Spinal cord (tissue), 10 donors: Measurements from ENCODE around the gene HNF4A. TPM values are rescaled to one million over a fixed set of nuclear protein-coding genes. Genes with fewer than 3 reads are reported as not detected.

ENCODE experiments used
- DNase-seq, 6 donors: peaks; one replicate each; pipeline versions ENCODE4 v3.0.0 to v3.0.0-alpha.2; 2013 to 2015; ENCODE audit warnings: low spot score in 6 of 6, low read depth in 4 of 6
- H3K27ac ChIP-seq: one replicate; pipeline ENCODE4 v1.5.1; 2013; ENCODE audit warnings: low read depth, low read length, control low read depth
- H3K27me3 ChIP-seq: one replicate; pipeline ENCODE4 v1.6.1; 2013; ENCODE audit warnings: low read length; ENCODE audit not compliant: control insufficient read depth, insufficient read depth
- H3K36me3 ChIP-seq: one replicate; pipeline ENCODE4 v1.6.1; 2013; ENCODE audit warnings: low read length; ENCODE audit not compliant: control insufficient read depth, insufficient read depth
- H3K4me1 ChIP-seq: one replicate; pipeline ENCODE4 v1.6.1; 2013; ENCODE audit warnings: low read length; ENCODE audit not compliant: control insufficient read depth, insufficient read depth
- H3K4me3 ChIP-seq: one replicate; pipeline ENCODE4 v1.5.1; 2013; ENCODE audit warnings: low read depth, low read length, control low read depth
- H3K9me3 ChIP-seq: one replicate; pipeline ENCODE4 v1.6.1; 2013; ENCODE audit warnings: low read length; ENCODE audit not compliant: control insufficient read depth, insufficient read depth
- WGBS: methylation state at CpG from one replicate; pipeline ENCODE4 v1.1.5; 2013; ENCODE audit warnings: missing lambda C conversion rate; ENCODE audit not compliant: insufficient coverage; 5-methylcytosine and 5-hydroxymethylcytosine counted together
- polyA plus RNA-seq, 2 donors: library from polyadenylated mRNA; unstranded; fragments of 120-200 nt; gene quantifications; one replicate each; pipeline ENCODE4 v1.2.1, GENCODE V29; 2013; ENCODE audit not compliant: insufficient read length in 2 of 2
- total RNA-seq, 2 donors: library from RNA; depleted of rRNA in 1 of 2; stranded (reverse); fragments of 120-200 nt in 1 of 2; fragments of >200 nt in 1 of 2; gene quantifications; one replicate each; pipeline versions ENCODE4 v1.2.3 to v1.2.4, GENCODE V29; 2013 to 2014
- donor health status: healthy.

HNF4A gene
- total and polyA plus RNA-seq, 4 donors: 0.21 to 0.29 (median 0.22) TPM; not detected in 1

GRCh38 chr20:44450281-44450889 lies 94.9 kb downstream of the HNF4A start:
- H3K9me3 ChIP-seq: no peaks in the 10 kb centered on the region
- H3K27ac ChIP-seq: no peak overlapping the region
- no peaks in the 10 kb centered on the region for H3K4me1 ChIP-seq
- WGBS: 19% methylated on average over 1 of the region's 3 CpGs
- H3K36me3 ChIP-seq: no peaks in the 10 kb centered on the region
- H3K4me3 ChIP-seq: no peak overlapping the region
- no peaks in the 10 kb centered on the region for H3K27me3 ChIP-seq
- DNase-seq: no peak

DNA sequence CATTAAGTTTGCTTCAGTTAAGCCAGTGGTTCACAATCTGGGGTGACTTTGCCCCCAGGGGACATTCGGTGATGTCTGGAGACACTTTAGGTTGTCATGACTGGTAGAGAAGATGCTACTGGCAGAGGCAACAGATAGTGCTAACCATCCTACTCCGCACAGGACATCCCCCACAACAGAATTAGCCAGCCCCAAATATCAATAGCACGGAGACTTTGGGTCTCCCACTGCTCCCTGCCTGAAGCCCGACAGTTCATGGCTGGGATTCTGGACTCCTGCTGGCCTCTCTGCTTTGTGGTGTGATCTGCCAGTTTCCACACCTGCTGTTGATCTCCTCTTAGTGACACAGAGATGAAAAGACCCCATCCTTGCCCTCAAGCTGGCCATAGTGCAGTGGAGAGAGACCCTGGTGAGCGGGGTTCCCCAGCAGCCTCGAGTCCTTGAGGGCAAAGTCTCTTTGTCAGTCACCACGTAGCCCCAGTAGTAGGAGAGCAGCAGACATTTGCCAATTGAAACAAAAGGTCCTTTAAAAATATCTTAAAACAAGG lies 95.5 kb downstream of the HNF4A start:
- H3K4me3 ChIP-seq: no peak overlapping the region
- no peaks in the 10 kb centered on the region for H3K27me3 ChIP-seq
- 46% methylated on average over 4 of the region's 7 CpGs for WGBS
- no peaks in the 10 kb centered on the region for H3K4me1 ChIP-seq
- DNase-seq: no peak
- H3K9me3 ChIP-seq: no peaks in the 10 kb centered on the region
- no peak overlapping the region for H3K27ac ChIP-seq
- no peaks in the 10 kb centered on the region for H3K36me3 ChIP-seq

- DNase-seq: no peak
- H3K27ac ChIP-seq: no peak overlapping the region
- H3K4me3 ChIP-seq: no peak overlapping the region
- H3K36me3 ChIP-seq: no peaks in the 10 kb centered on the region
- H3K9me3 ChIP-seq: no peaks in the 10 kb centered on the region
- WGBS: 92% methylated on average over 1 of the region's 7 CpGs
- H3K27me3 ChIP-seq: no peaks in the 10 kb centered on the region
- no peaks in the 10 kb centered on the region for H3K4me1 ChIP-seq
Observed at GRCh38 chr20:44454306-44454963, 98.9 kb downstream of the HNF4A start.

- Histone ChIP-seq H3K4me3 (no peak overlapping the region), H3K27ac (no peak overlapping the region), H3K9me3 (no peaks in the 10 kb centered on the region), H3K36me3 (no peaks in the 10 kb centered on the region), H3K27me3 (no peaks in the 10 kb centered on the region), H3K4me1 (no peaks in the 10 kb centered on the region)
- DNase-seq: no peak
- 20% methylated on average over 1 of the region's 3 CpGs for WGBS
Observed at GRCh38 chr20:44455126-44455525, 99.6 kb downstream of the HNF4A start.

DNA sequence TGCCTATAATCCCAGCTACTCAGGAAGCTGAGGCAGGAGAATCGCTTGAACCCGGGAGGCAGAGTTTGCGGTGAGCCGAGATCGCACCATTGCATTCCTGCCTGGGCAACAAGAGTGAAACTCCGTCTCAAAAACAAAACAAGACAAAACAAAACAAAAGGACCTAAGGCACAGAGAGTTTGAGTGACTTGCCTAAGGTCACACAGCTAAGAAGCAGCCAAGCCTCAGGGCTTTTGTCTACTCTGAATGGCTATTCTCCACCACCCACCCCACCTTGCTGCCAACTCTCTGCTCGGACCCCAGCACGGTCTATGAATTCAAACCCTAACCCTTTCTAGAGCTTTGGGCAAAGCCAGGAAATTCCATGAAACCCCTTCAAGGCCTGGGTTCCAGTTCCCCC lies 101.1 kb downstream of the HNF4A start:
- no peaks in the 10 kb centered on the region for H3K27me3 ChIP-seq
- no peak for DNase-seq
- H3K4me3 ChIP-seq: no peak overlapping the region
- no peak overlapping the region for H3K27ac ChIP-seq
- WGBS: 83% methylated on average over 5 of the region's 8 CpGs
- no peaks in the 10 kb centered on the region for H3K4me1 ChIP-seq
- H3K36me3 ChIP-seq: no peaks in the 10 kb centered on the region
- H3K9me3 ChIP-seq: no peaks in the 10 kb centered on the region

DNA sequence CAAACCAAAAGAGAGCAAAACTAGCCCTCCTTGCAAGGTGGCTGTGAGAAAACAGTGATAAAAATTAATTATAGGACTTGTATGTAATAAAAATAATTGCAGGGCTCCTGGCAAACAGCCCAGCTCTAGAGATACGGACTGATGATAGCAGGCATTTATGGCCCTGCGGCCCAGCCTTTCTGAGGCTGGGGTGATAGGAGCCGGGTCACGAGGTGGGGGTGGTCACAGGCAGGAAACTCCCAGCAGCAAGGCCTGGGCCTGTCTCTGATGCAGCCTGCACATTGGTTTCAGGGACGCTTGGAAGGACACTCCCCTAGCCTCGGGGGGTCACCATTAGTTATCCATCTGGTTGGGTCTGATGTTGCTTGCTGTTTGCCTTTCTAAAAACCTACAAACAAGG lies 101.5 kb downstream of the HNF4A start:
- 54% methylated on average over 6 of the region's 6 CpGs for WGBS
- Histone ChIP-seq H3K4me3 (no peak overlapping the region), H3K9me3 (no peaks in the 10 kb centered on the region), H3K36me3 (no peaks in the 10 kb centered on the region), H3K27ac (no peak overlapping the region), H3K4me1 (no peaks in the 10 kb centered on the region), H3K27me3 (no peaks in the 10 kb centered on the region)
- DNase-seq: no peak

- Histone ChIP-seq H3K4me1 (no peaks in the 10 kb centered on the region), H3K36me3 (no peaks in the 10 kb centered on the region), H3K27me3 (no peaks in the 10 kb centered on the region), H3K27ac (no peak overlapping the region), H3K9me3 (no peaks in the 10 kb centered on the region), H3K4me3 (no peak overlapping the region)
- no CpG with 5 or more reads among the region's 2 CpGs for WGBS
- no peak for DNase-seq
Observed at GRCh38 chr20:44459271-44459670, 103.8 kb downstream of the HNF4A start.

GRCh38 chr20:44460795-44461141 lies 105.3 kb downstream of the HNF4A start:
- Histone ChIP-seq H3K9me3 (no peaks in the 10 kb centered on the region), H3K27me3 (peaks cover 2% of the 10 kb centered on the region), H3K4me3 (no peak overlapping the region), H3K27ac (no peak overlapping the region), H3K4me1 (no peaks in the 10 kb centered on the region), H3K36me3 (no peaks in the 10 kb centered on the region)
- no CpG with 5 or more reads among the region's 3 CpGs for WGBS
- peak in 4 of 6 donors; percentile 5 to 75 (median 25) for DNase-seq

- no peak overlapping the region for H3K4me3 ChIP-seq
- H3K27ac ChIP-seq: no peak overlapping the region
- no peaks in the 10 kb centered on the region for H3K4me1 ChIP-seq
- WGBS: 75% methylated on average over 4 of the region's 6 CpGs
- H3K27me3 ChIP-seq: peaks cover 3% of the 10 kb centered on the region
- H3K36me3 ChIP-seq: no peaks in the 10 kb centered on the region
- peak in 1 of 6 donors; percentile 8 for DNase-seq
- H3K9me3 ChIP-seq: no peaks in the 10 kb centered on the region
Observed at GRCh38 chr20:44461142-44461802, 105.8 kb downstream of the HNF4A start.

DNA sequence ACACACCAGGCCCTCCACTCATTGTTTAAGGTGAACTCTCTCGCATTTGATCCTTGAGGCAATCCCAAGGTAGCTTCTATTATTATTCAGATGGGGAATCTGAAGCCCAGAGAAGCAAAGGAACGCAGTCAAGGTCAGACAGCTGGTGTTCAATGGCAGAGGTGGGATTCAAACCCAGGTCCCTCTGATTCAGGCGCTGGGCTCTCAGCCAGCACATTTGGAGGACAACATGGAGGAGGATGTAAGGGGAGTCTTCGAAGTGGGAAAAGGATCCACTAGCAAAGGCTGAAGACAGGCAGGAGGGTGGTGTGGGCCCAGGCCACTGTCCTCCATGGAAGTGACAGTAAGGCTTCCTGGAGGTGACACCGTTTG lies 106.3 kb downstream of the HNF4A start:
- Histone ChIP-seq H3K4me3 (no peak overlapping the region), H3K27me3 (peaks cover 3% of the 10 kb centered on the region), H3K36me3 (no peaks in the 10 kb centered on the region), H3K4me1 (no peaks in the 10 kb centered on the region), H3K9me3 (no peaks in the 10 kb centered on the region), H3K27ac (no peak overlapping the region)
- 73% methylated on average over 4 of the region's 5 CpGs for WGBS
- no peak for DNase-seq
